CD4-positive, alpha-beta T cell treated with Interleukin-21 for 1 hour (primary cell): ENCODE measurements around the gene HSPBP1.

Experiments used
- DNase-seq: peaks from one replicate; pipeline ENCODE4 v3.0.0-alpha.2; 2020

Gene HSPBP1

GRCh38 chr19:55253842-55254624, 25.9 kb downstream of the HSPBP1 start:
- peak; percentile 74 for DNase-seq

GRCh38 chr19:55252760-55253663, 26.9 kb downstream of the HSPBP1 start:
- DNase-seq, result no peak

- DNase-seq, result peak; percentile 54
Measured at GRCh38 chr19:55251341-55252081, 28.4 kb downstream of the HSPBP1 start.

GRCh38 chr19:55250262-55251036, 29.5 kb downstream of the HSPBP1 start:
- DNase-seq, result no peak

GRCh38 chr19:55249841-55250240, 30.1 kb downstream of the HSPBP1 start:
- no peak for DNase-seq

- no peak for DNase-seq
Measured at GRCh38 chr19:55248704-55249103, 31.2 kb downstream of the HSPBP1 start.

GRCh38 chr19:55248166-55248675, 31.7 kb downstream of the HSPBP1 start:
- no peak for DNase-seq

- DNase-seq, result no peak
Measured at GRCh38 chr19:55247621-55248099, 32.2 kb downstream of the HSPBP1 start.

GRCh38 chr19:55246462-55247451, 33.2 kb downstream of the HSPBP1 start:
- no peak for DNase-seq

GRCh38 chr19:55245236-55245904, 34.5 kb downstream of the HSPBP1 start:
- DNase-seq, result no peak

- DNase-seq, result no peak
Measured at GRCh38 chr19:55244004-55244680, 35.8 kb downstream of the HSPBP1 start.

GRCh38 chr19:55242517-55242916, 37.4 kb downstream of the HSPBP1 start:
- no peak for DNase-seq

- DNase-seq, result no peak
Measured at GRCh38 chr19:55241935-55242464, 37.9 kb downstream of the HSPBP1 start.

- no peak for DNase-seq
Measured at GRCh38 chr19:55241143-55241934, 38.6 kb downstream of the HSPBP1 start.

- no peak for DNase-seq
Measured at GRCh38 chr19:55240713-55241020, 39.2 kb downstream of the HSPBP1 start.

- DNase-seq, result no peak
Measured at GRCh38 chr19:55239004-55239403, 40.9 kb downstream of the HSPBP1 start.

- no peak for DNase-seq
Measured at GRCh38 chr19:55238030-55238429, 41.9 kb downstream of the HSPBP1 start.

GRCh38 chr19:55232986-55233385, 46.9 kb downstream of the HSPBP1 start:
- DNase-seq, result no peak

- DNase-seq, result no peak
Measured at GRCh38 chr19:55232286-55232602, 47.7 kb downstream of the HSPBP1 start.
